GM21360 (cell line): ENCODE measurements around the gene SCAPER.
"Not testable (repeated sequence)": the region's sequence is repeated elsewhere in the genome, so short reads cannot be mapped to it uniquely, and the experiment has no call there.

Experiments
- ATAC-seq: cut with Tn5 transposase; IDR thresholded peaks from one replicate; pipeline ENCODE4 v1.9.1; 2021; ENCODE audit warnings: mild to moderate bottlenecking, moderate library complexity; ENCODE audit not compliant: unreplicated experiment

Gene SCAPER

DNA sequence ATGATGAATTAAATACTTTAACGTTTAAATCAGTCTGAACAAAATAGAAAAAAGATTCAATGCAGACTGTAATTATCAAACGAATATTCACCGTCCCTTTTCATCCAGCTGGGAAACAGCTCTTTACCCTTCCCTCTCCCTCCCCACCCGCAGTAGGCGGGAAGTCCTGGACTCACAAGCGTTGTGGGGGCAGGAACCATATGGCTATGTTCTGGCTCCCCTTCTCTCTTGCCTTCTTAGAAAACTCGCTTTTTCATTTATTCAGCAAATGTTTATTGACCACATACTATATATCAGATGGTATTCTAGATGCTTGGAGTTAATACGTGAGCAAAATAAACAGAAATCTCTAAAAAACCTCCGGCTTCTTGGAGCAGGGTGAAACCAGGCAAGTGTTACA lies 715 bp upstream of the SCAPER start:
- no peak for ATAC-seq

DNA sequence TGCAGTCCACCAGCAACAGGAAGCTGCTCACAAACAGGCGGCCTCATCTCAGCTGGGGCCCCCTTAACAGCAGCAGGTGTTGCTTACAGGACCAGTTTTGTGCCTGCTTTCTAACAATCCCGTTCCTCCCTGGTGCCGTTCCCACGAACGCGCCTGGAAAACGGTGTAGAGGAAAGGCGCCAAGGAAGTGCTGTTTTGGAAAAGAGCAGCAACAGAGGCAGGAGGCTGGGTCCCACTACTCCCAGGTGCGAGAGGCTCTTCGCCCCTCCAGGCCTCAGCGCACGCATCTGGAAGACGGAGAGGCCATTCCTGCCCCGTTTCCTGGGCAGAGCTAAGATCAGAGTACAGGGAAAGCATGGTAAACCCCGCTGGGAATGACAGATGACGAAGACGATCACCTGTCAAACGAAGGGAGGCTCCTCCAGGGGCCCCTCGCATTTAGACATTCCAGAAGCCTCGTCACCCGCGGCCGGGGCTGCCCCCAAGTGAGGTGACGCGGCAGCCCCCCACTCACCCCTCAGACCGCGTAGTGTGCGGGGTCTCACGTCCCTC lies 603 bp downstream of the SCAPER start:
- no peak for ATAC-seq

DNA sequence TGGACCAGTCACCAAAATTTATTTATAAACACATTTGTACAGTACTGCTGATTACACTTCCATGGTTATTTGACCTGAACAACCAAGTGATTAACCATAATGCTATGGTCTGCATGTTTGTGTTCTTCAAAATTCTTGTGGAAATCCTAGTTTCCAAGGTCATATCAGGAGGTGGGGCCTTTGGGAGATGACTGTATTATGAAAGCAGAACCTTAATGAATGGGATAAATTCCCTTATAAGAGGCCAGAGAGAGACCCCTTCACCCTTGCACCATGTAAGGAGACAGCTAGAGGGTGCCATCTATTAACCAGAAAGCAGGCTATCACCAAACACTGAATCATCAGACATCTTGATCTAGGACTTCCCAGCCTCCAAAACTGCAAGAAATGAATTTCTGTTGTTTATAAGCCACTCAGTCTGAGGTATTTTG lies 1.9 kb downstream of the SCAPER start:
- ATAC-seq, result no peak

DNA sequence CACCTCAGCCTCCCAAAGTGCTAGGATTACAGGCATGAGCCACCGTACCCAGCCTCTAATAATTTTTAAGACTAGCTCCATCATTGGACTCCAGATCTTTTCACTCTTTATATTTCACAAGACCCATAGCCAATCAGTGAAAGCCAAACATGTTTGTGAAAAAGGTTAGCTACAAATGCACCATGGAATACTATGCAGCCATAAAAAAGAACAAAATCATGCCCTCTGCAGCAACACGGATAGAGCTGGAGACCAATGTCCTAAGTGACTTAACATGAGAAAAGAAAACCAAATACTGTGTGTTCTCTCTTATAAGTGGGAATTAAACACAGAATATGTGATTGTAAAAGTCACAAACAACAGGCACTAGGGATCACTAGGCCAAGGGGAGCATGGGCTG lies 3.2 kb downstream of the SCAPER start:
- ATAC-seq, result no peak

DNA sequence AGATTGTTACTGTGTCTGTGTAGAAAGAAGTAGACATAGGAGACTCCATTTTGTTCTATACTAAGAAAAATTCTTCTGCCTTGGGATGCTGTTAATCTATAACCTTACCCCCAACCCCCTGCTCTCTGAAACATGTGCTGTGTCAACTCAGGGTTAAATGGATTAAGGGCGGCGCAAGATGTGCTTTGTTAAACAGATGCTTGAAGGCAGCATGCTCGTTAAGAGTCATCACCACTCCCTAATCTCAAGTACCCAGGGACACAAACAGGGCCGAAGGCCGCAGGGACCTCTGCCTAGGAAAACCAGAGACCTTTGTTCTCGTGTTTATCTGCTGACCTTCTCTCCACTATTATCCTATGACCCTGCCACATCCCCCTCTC lies 5.2 kb downstream of the SCAPER start:
- not testable (repeated sequence) for ATAC-seq

DNA sequence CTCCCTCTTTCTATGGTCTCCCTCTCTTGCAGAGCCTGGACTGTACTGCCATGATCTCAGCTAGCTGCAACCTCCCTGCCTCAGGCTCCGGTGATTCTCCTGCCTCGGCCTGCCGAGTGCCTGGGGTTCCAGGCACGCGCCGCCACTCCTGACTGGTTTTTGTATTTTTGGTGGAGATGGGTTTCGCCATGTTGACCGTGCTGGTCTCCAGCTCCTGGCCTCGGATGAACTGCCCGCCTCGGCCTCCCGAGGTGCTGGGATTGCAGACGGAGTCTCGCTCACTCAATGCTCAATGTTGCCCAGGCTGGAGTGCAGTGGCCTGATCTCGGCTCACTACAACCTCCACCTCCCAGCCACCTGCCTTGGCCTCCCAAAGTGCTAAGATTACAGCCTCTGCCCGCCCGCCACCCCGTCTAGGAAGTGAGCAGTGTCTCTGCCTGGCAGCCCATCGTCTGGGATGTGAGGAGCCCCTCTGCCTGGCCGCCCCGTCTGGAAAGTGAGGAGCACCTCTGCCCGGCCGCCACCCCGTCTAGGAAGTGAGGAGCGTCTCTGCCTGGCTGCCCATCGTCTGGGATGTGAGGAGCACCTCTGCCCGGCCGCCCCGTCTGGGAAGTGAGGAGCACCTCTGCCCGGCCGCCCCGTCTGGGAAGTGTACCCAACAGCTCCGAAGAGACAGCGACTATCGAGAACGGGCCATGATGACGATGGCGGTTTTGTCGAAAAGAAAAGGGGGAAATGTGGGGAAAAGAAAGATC lies 5.8 kb downstream of the SCAPER start:
- not testable (repeated sequence) for ATAC-seq

DNA sequence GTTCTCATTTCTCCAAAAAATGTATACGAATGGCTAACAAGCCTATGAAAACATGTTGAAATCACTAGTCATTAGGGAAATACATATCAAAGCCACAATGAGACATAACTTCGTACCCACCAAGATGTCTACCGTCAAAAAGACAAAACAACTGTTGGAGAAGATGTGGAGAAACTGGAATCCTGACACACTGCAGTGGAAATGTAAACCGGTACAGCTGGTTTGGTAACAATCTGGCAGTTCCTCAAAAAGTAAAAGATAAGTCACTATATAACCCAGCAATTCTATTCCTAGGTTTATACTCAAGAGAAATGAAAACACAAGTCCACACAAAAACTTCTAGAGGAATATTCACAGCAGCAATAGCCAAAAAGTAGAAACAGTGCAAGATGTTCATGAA lies 7.0 kb downstream of the SCAPER start:
- ATAC-seq, result no peak

DNA sequence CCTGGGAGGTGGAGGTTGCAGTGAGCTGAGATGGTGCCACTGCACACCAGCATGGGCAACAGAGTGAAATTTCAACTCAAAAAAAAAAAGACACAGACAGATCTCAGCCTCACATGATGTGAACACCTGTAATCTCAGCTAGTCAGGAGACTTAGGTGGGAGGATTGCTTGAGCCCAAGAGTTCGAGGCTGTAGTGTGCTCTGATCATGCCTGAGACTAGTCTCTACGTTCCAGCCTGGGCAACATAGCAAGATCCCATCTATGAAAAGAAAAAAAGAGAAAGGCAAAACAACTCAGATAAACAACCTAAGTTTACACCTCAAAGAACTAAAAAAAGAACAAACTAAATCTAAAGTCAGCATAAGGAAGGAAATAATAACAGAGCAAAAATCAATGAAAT lies 11.0 kb downstream of the SCAPER start:
- ATAC-seq, result no peak

DNA sequence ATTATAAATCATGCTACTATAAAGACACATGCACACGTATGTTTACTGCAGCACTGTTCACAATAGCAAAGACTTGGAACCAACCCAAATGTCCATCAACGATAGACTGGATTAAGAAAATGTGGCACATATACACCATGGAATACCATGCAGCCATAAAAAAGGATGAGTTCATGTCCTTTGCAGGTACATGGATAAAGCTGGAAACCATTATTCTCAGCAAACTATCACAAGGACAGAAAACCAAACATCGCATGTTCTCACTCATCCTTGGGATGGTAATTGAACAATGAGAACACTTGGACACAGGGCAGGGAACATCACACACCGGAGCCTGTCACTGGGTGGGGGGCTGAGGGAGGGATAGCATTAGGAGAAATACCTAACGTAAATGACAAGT lies 12.3 kb downstream of the SCAPER start:
- ATAC-seq, result not testable (repeated sequence)

DNA sequence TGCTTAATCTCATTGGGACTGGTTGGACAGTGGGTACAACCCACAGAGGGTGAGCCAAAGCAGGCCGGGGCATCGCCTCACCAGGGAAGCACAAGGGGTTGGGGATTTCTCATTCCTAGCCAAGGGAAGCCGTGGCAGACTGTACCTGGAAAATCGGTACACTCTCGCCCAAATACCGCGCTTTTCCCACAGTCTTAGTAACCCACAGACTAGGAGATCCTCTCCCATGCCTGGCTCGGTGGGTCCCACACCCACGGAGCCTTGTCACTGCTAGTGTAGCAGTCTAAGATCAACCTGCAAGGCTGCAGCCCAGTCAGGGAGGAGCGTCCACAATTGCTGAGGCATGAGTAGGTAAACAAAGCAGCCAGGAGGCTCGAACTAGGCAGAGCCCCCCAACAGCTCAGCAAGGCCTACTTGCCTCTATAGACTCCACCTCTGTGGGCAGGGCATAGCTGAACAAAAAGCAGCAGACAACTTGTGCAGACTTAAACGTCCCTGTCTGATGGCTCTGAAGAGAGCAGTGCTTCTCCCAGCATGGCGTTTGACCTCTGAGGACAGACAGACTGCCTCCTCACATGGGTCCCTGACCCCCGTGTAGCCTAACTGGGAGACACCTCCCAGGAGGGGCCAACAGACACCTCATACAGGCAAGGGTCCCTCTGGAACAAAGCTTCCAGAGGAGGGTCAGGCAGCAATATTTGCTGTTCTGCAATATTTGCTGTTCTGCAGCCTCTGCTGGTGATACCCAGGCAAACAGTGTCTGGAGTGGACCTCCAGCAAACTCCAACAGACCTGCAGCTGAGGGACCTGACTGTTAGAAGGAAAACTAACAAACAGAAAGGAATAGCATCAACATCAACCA lies 17.6 kb downstream of the SCAPER start:
- ATAC-seq, result not testable (repeated sequence)

DNA sequence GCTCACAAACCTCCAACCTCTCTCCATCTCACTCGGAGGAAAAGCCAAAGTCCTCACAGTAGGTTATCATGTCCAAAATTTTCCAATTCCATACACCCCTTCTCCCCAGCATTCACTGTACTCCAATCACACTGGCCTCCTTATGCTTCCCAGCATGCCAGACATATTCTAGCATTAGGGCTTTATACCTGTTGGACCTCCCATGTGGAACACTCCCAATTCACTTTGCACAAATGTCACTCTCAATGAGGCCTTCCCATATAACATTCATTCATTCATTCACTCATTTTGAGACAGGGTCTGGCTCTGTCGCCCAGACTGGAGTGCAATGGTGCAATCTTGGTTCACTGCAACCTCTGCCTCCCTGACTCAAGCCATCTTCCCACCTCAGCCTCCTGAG lies 19.9 kb downstream of the SCAPER start:
- no peak for ATAC-seq

DNA sequence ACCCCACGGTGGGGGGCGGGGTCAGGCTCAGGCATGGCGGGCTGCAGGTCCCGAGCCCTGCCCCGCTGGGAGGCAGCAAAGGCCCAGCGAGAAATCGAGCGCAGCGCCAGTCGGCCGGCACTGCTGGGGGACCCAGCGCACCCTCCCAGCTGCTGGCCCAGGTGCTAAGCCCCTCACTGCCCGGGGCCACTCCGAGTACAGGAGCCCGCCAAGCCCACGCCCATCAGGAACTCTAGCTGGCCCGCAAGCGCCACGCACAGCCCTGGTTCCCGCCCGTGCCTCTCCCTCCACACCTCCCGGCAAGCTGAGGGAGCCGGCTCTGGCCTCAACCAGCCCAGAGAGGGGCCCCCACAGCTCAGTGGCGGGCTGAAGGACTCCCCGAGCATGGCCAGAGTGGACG lies 29.2 kb downstream of the SCAPER start:
- ATAC-seq, result no peak

DNA sequence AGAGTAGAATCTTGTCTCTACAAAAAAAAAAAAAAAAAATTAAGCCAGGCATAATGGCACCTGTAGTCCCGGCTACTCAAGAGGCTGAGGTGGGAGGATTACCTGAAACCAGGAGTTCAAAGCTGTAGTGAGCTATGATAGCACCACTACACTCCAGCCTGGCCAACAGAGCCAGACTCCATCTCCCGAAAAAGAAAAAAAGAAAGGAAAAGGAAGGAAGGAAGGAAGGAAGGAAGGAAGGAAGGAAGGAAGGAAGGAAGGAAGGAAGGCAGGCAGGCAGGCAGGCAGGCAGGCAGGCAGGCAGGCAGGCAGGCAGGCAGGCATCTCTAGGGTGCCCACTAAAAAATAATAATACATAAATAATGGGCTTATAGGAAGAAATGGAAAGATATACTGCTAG lies 32.1 kb downstream of the SCAPER start:
- ATAC-seq, result not testable (repeated sequence)

DNA sequence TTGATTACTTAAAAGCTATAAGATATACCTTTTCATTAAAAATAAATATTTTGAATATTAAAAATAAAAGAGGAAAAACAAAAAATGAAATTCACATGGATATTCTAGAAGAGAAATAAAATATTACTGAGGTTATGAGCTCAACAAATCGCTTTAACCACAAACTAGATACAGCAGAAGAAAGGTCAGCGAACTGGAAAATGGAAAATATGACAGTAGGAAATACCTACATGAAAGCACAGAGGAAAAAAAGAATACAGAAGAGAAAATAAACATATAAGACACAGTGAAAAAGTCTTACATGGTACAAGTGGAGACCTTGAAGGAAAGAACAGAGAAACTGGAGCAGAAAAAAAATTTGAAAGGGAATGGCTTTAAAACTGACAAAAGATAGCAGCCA lies 33.2 kb downstream of the SCAPER start:
- ATAC-seq, result no peak

DNA sequence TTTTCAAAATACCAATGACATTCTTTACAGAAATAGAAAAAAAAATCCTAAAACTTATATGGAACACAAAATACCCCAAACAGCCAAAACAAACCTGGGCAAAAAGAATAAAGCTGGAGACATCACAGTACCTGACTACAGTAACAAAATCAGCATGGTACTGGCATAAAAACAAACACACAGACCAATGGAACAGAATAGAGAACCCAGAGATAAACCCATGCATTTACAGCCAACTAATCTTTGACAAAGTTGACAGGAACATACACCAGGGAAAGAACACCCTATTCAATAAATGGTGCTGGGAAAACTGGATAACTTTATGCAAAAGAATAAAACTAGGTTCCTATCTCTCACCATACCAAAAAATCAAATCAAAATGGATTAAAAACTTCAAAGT lies 36.4 kb downstream of the SCAPER start:
- no peak for ATAC-seq

DNA sequence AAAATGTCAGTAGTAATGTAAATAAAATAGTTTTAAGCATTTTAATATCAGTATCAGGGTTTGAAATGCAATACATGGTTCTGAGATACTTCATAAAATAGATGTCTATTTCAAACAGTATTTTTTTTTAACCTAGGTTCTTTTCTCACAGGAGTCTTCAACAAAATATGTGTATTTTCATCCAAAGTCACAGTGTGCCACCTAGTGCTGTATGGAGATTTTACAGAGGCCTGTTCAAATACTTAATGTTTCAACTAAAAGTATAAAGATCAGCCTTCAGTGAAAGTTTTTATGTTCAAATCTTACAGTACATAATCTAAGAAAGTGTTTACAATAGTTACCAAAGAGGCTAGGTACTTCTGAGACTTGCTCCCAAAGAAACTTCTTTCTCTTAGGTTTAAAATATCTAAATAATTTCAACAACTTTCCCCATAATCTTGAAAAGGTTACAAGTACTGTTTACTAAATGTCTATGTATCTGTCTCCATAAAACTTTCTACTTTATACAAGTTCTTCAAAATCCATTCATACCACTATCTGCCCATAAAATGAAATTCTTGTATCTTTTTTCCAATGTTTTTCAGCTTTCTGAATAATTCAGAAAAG lies 38.3 kb downstream of the SCAPER start:
- no peak for ATAC-seq

DNA sequence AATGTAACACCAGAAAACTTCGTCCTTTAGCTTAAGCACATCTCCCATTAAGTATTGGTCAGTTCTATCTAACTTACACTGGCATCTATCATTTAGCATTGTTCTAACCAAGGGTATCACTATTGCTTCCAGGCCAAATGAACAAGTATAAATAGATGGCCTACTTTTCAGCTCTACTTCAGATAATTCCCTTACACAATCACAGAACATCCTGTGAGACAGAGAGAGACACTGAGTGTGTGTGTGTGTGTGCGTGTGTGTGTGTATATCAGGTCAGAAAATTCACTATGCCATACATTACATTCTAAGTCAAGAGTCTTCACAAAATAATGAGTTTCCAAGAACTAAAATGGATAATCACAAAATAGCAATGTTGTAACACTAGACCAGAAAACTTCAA lies 39.1 kb downstream of the SCAPER start:
- ATAC-seq, result no peak

DNA sequence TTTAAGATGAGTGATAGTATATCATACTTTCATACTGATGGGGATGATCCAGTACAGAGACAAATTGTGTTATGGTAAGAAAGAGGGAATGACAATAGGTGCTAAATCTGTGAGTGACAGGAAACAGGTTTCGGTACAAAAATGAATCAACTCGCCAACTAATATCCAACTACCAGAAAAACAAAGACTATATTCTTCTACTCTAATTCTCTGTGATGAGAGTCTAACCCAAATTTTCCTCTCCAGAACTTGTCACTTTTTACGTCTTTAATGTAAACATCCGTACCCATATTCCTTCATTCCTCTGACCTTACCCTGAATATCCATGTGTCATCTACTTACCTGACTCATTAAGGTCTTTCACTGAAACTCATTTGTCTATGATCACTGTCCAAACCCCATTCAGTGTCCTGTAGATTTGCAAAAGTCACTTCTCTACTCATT lies 39.6 kb downstream of the SCAPER start:
- no peak for ATAC-seq

DNA sequence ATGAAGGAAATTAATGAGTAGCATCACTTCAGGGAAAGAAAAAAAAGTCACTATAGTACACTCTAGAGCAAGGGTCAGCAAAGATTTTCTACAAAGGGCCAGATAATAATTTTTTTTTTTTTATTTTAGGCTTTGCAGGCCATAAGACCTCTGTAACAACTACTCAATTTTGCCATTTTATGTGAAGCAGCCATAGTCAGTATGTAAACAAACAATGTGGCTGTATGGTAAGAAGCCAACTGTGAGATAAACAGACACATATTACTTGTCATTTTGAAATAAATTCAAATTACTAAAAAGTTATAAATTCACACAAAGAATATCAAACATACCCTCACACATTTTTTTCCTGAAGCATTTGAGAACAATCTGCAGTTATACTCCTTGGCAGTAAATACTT lies 40.6 kb downstream of the SCAPER start:
- ATAC-seq, result no peak

DNA sequence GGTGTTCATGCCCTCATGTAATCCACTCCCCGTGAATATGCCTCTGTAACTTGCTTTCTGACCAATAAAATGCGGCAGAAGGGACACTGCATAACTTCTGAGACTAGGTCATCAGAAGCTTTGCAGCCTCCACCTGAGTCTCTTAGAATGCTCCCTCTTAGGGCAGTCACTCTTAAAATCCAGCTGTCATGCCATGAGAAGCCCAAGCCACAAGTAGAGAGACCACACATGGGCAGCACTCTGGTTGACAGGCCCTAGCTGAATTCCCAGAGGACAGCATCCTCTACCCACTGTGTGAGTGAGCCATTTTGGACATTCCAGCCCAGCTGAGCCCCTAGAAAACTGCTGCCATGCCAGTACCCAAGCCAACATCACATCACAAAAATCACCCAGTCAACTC lies 41.4 kb downstream of the SCAPER start:
- ATAC-seq, result no peak

DNA sequence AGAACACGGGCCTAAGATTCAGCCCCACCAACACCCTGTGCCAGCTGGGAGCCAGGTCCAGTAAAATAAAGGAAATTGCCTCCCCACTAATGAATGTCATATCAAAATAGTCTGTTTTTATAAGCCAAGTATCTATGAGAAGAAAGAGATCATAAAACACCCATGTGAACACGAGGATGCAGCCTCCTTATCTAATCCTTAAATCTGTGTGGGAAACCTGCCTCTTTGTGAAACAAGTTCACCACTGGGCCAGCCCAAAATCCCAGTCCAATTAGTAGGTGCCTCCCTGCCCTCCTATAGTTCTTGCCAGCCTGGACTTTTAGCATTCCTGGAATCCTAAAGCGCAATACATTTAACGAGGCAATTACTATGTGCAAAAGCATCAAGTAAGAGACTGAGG lies 42.0 kb downstream of the SCAPER start:
- no peak for ATAC-seq
